Mammary epithelial cell (primary cell): Measurements from ENCODE around the gene FAM47B.

Experiments used
- EZH2 ChIP-seq: IDR thresholded peaks from 2 replicates; pipeline ENCODE4 v1.6.1; 2012; ENCODE audit warnings: low read length, inconsistent platforms, borderline replicate concordance
- TF ChIP-seq, protein P1 (sequence below), 2 donors: IDR thresholded peaks in 1 of 2; conservative IDR thresholded peaks in 1 of 2; 2 replicates each; pipeline ENCODE4 v1.5.1; 2011 to 2012; ENCODE audit warnings: inconsistent platforms in 2 of 2, low read length in 2 of 2, mild to moderate bottlenecking in 2 of 2, control low read depth in 1 of 2, low read depth in 1 of 2; ENCODE audit not compliant: insufficient read depth in 1 of 2; ENCODE audit errors: extremely low read depth in 1 of 2

- TF ChIP-seq, protein P1, sequence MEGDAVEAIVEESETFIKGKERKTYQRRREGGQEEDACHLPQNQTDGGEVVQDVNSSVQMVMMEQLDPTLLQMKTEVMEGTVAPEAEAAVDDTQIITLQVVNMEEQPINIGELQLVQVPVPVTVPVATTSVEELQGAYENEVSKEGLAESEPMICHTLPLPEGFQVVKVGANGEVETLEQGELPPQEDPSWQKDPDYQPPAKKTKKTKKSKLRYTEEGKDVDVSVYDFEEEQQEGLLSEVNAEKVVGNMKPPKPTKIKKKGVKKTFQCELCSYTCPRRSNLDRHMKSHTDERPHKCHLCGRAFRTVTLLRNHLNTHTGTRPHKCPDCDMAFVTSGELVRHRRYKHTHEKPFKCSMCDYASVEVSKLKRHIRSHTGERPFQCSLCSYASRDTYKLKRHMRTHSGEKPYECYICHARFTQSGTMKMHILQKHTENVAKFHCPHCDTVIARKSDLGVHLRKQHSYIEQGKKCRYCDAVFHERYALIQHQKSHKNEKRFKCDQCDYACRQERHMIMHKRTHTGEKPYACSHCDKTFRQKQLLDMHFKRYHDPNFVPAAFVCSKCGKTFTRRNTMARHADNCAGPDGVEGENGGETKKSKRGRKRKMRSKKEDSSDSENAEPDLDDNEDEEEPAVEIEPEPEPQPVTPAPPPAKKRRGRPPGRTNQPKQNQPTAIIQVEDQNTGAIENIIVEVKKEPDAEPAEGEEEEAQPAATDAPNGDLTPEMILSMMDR (conservative IDR thresholded peaks at IDR 0.05 in 1 of 2, IDR thresholded peaks at IDR 0.05 in 1 of 2; ENCODE audit: extremely low read depth in 1 of 2, insufficient read depth in 1 of 2, low read depth in 1 of 2, low read length in 2 of 2), result no peak
- no peak for TF ChIP-seq EZH2
Observed at GRCh38 chrX:34927866-34928265, 14.7 kb upstream of the FAM47B start.
